Osteoblast (primary cell): ENCODE measurements around the gene FKRP. TPM values are rescaled to one million over a fixed set of nuclear protein-coding genes. Genes with fewer than 3 reads are reported as not detected.

ENCODE experiments used
- DNase-seq: peaks from one replicate; pipeline ENCODE4 v3.0.0; 2011; ENCODE audit warnings: low spot score, mixed read lengths; ENCODE audit not compliant: insufficient read length; ENCODE audit errors: missing footprints
- H2AFZ ChIP-seq: 2 replicates; pipeline ENCODE4 v1.6.0; 2011; ENCODE audit warnings: mild to moderate bottlenecking, low read length
- H3K27ac ChIP-seq: 2 replicates; pipeline ENCODE4 v1.5.1; 2011; ENCODE audit warnings: mild to moderate bottlenecking, low read depth, low read length, moderate library complexity
- H3K27me3 ChIP-seq: 2 replicates; pipeline ENCODE4 v1.6.0; 2012; ENCODE audit warnings: mild to moderate bottlenecking, control low read depth, inconsistent platforms, low read length, moderate library complexity; ENCODE audit not compliant: insufficient read depth
- H3K36me3 ChIP-seq: 2 replicates; pipeline ENCODE4 v1.5.1; 2011; ENCODE audit warnings: mild to moderate bottlenecking, low read length, control low read depth, moderate library complexity; ENCODE audit not compliant: insufficient read depth
- H3K4me1 ChIP-seq: 2 replicates; pipeline ENCODE4 v1.5.1; 2011; ENCODE audit warnings: mild to moderate bottlenecking, low read length, control low read depth, moderate library complexity; ENCODE audit not compliant: insufficient read depth
- H3K4me2 ChIP-seq: 2 replicates; pipeline ENCODE4 v1.6.0; 2011; ENCODE audit warnings: mild to moderate bottlenecking, low read length; ENCODE audit not compliant: insufficient read depth
- H3K4me3 ChIP-seq: fragments of 200-600 bp; sonication (generic); 3 replicates; pipeline ENCODE4 v1.5.1; 2012; ENCODE audit warnings: mild to moderate bottlenecking, low read length, inconsistent platforms; ENCODE audit not compliant: insufficient read depth
- H3K79me2 ChIP-seq: 2 replicates; pipeline ENCODE4 v1.6.0; 2012; ENCODE audit warnings: mild to moderate bottlenecking, low read length, control low read depth, inconsistent platforms; ENCODE audit not compliant: insufficient read depth
- H3K9me3 ChIP-seq: 2 replicates; pipeline ENCODE4 v1.5.1; 2011; ENCODE audit warnings: low read depth, low read length, control low read depth
- H4K20me1 ChIP-seq: 2 replicates; pipeline ENCODE4 v1.6.0; 2012; ENCODE audit warnings: mild to moderate bottlenecking, low read length, control low read depth; ENCODE audit not compliant: insufficient read depth
- CTCF ChIP-seq: IDR thresholded peaks from 2 replicates; pipeline ENCODE4 v1.5.1; 2011; ENCODE audit warnings: mild to moderate bottlenecking, low read depth, low read length, moderate library complexity; ENCODE audit errors: extremely low read depth
- total RNA-seq: library from RNA; depleted of rRNA; stranded (reverse); fragments of >200 nt; gene quantifications from 2 replicates; pipeline ENCODE4 v1.2.3, GENCODE V29; 2012

Gene FKRP
- total RNA-seq, 1 donor, result 18.5 TPM

- Histone ChIP-seq H2AFZ (no peak overlapping the region), H3K36me3 (peaks cover 73% of the 10 kb centered on the region), H3K4me3 (no peak overlapping the region), H4K20me1 (peaks cover 13% of the 10 kb centered on the region), H3K9me3 (no peaks in the 10 kb centered on the region), H3K4me1 (no peaks in the 10 kb centered on the region), H3K27ac (no peak overlapping the region), H3K27me3 (no peaks in the 10 kb centered on the region), H3K4me2 (no peak overlapping the region), H3K79me2 (peaks cover 4% of the 10 kb centered on the region)
- peak; percentile 81 for DNase-seq
- no peak for TF ChIP-seq CTCF
Measured at GRCh38 chr19:46721269-46722003, 24.4 kb upstream of the FKRP start.

GRCh38 chr19:46722004-46722380, 23.9 kb upstream of the FKRP start:
- no peak overlapping the region for H3K4me3 ChIP-seq
- peak; percentile 47 for DNase-seq
- H4K20me1 ChIP-seq, result peaks cover 19% of the 10 kb centered on the region
- TF ChIP-seq CTCF, result no peak
- H3K4me1 ChIP-seq, result no peaks in the 10 kb centered on the region
- H3K4me2 ChIP-seq, result no peak overlapping the region
- H3K9me3 ChIP-seq, result no peaks in the 10 kb centered on the region
- H3K79me2 ChIP-seq, result peaks cover 3% of the 10 kb centered on the region
- no peaks in the 10 kb centered on the region for H3K27me3 ChIP-seq
- H3K27ac ChIP-seq, result no peak overlapping the region
- H3K36me3 ChIP-seq, result peaks cover 79% of the 10 kb centered on the region
- H2AFZ ChIP-seq, result no peak overlapping the region

- Histone ChIP-seq H3K27me3 (no peaks in the 10 kb centered on the region), H3K9me3 (no peaks in the 10 kb centered on the region), H3K4me2 (no peak overlapping the region), H3K27ac (no peak overlapping the region), H3K4me1 (no peaks in the 10 kb centered on the region), H4K20me1 (peaks cover 20% of the 10 kb centered on the region), H3K36me3 (peaks cover 84% of the 10 kb centered on the region), H3K79me2 (peaks cover 8% of the 10 kb centered on the region), H3K4me3 (no peak overlapping the region), H2AFZ (no peak overlapping the region)
- TF ChIP-seq CTCF, result no peak
- peak; percentile 84 for DNase-seq
Measured at GRCh38 chr19:46722421-46723022, 23.3 kb upstream of the FKRP start.

- Histone ChIP-seq H3K27ac (no peak overlapping the region), H3K4me2 (no peak overlapping the region), H3K9me3 (no peaks in the 10 kb centered on the region), H4K20me1 (peaks cover 25% of the 10 kb centered on the region), H3K27me3 (no peaks in the 10 kb centered on the region), H2AFZ (no peak overlapping the region), H3K4me3 (no peak overlapping the region), H3K36me3 (peaks cover 87% of the 10 kb centered on the region), H3K79me2 (peaks cover 13% of the 10 kb centered on the region), H3K4me1 (no peaks in the 10 kb centered on the region)
- TF ChIP-seq CTCF, result no peak
- no peak for DNase-seq
Measured at GRCh38 chr19:46723023-46723461, 22.8 kb upstream of the FKRP start.
